Measurements from ENCODE around the gene MLIP. TPM values are rescaled to one million over a fixed set of nuclear protein-coding genes. Genes with fewer than 3 reads are reported as not detected.
"Not testable (repeated sequence)": the region's sequence is repeated elsewhere in the genome, so short reads cannot be mapped to it uniquely, and the experiment has no call there.

MLIP gene
- total and polyA plus RNA-seq, 2 donors from 2014 or later: 1.7 to 2.4 TPM

DNA sequence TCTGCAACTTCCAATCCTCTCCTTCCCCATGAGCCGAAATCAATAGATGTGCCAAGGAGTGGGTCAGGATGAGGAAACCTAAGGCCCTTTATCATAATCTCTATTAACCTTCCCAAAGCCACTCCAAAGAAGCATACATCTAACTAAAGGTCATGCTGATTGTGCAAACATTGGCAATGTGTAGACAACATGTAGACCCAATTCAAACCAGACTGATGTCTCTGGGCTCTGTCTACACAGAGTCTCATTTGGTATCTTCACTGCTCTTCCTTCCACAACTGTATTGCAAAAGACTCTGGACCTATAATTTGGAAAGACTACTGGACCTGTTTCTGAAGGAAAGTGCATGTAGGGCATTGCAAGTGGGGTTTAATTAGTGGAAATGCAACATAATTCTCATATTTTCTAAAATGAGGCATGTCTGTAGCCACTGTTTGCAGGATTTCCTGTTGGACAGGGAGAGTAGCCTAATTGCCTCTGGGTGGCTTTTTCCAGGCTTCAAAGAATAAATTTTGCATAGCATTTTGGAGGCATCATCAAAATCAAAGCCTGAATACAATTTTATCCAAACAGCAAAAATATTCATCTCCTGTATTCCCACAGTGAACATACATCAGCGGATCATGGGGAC is 35.0 kb upstream of the MLIP start:
- DNase-seq: no peak
- no peaks in the 10 kb centered on the region for H3K27me3 ChIP-seq (ENCODE audit: control insufficient read depth, insufficient read depth, low read length)
- H3K27ac ChIP-seq (ENCODE audit: low read depth in 2 of 2, low read length in 2 of 2): no peak overlapping the region
- no peaks in the 10 kb centered on the region for H3K4me1 ChIP-seq (ENCODE audit: control insufficient read depth in 2 of 3, insufficient read depth in 2 of 3, low read depth in 1 of 3, low read length in 3 of 3)
- FAIRE-seq: no peak
- intact Hi-C loops (cut with DNase I): no loop called here
- no peaks in the 10 kb centered on the region for H3K9me3 ChIP-seq (ENCODE audit: control insufficient read depth in 2 of 3, insufficient read depth in 1 of 3, low read length in 3 of 3)
- H3K4me3 ChIP-seq (ENCODE audit: low read length in 3 of 3): no peak overlapping the region
- no peaks in the 10 kb centered on the region for H3K36me3 ChIP-seq (ENCODE audit: control insufficient read depth in 2 of 3, insufficient read depth in 3 of 3, low read length in 3 of 3)
- TF ChIP-seq, protein P1, sequence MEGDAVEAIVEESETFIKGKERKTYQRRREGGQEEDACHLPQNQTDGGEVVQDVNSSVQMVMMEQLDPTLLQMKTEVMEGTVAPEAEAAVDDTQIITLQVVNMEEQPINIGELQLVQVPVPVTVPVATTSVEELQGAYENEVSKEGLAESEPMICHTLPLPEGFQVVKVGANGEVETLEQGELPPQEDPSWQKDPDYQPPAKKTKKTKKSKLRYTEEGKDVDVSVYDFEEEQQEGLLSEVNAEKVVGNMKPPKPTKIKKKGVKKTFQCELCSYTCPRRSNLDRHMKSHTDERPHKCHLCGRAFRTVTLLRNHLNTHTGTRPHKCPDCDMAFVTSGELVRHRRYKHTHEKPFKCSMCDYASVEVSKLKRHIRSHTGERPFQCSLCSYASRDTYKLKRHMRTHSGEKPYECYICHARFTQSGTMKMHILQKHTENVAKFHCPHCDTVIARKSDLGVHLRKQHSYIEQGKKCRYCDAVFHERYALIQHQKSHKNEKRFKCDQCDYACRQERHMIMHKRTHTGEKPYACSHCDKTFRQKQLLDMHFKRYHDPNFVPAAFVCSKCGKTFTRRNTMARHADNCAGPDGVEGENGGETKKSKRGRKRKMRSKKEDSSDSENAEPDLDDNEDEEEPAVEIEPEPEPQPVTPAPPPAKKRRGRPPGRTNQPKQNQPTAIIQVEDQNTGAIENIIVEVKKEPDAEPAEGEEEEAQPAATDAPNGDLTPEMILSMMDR (IDR thresholded peaks at IDR 0.05; ENCODE audit: borderline replicate concordance, extremely low read depth, insufficient read depth): no peak
- H3K9ac ChIP-seq (ENCODE audit: low read length in 3 of 3): no peak overlapping the region

DNA sequence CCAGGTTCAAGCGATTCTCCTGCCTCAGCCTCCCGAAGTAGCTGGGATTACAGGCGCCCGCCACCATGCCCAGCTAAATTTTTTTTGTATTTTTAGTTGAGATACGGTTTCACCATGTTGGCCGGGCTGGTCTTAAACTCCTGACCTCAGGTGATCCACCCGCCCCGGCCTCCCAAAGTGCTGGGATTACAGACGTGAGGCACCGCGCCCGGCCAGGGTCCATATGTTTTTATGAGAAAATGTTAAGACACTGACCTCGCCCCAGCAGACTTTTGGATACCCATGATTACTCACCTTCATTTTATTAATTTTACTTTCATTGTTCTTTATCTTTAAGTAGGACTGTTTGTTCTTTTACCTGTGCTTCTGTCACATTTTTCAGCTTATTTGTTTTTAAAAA is 29.7 kb upstream of the MLIP start:
- intact Hi-C loops (cut with DNase I); H3K27me3 ChIP-seq (ENCODE audit: control insufficient read depth, insufficient read depth, low read length); H3K27ac ChIP-seq (ENCODE audit: low read depth in 2 of 2, low read length in 2 of 2); H3K9me3 ChIP-seq (ENCODE audit: control insufficient read depth in 2 of 3, insufficient read depth in 1 of 3, low read length in 3 of 3); H3K9ac ChIP-seq (ENCODE audit: low read length in 3 of 3); FAIRE-seq; H3K4me3 ChIP-seq (ENCODE audit: low read length in 3 of 3); DNase-seq; H3K36me3 ChIP-seq (ENCODE audit: control insufficient read depth in 2 of 3, insufficient read depth in 3 of 3, low read length in 3 of 3); H3K4me1 ChIP-seq (ENCODE audit: control insufficient read depth in 2 of 3, insufficient read depth in 2 of 3, low read depth in 1 of 3, low read length in 3 of 3): not testable (repeated sequence)

DNA sequence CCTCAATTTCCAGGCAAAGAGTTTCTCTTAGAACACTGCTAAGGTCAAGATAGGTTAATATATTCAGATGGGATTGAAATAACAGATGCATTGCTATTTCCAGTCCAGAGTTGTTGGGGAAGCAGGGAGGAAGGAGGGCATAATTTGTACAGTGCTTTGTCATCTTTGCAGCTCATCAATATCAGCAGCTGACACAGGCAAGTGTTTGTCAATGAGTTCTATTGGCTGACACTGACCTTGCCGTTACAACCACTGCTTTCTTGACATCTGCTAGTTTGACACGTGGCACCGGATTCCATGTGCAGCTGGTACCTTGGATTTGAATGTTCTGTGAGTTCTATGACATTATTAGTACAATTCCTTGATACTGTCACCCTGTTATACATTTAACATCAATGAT is 28.0 kb upstream of the MLIP start:
- H3K36me3 ChIP-seq (ENCODE audit: control insufficient read depth in 2 of 3, insufficient read depth in 3 of 3, low read length in 3 of 3): no peaks in the 10 kb centered on the region
- H3K4me1 ChIP-seq (ENCODE audit: control insufficient read depth in 2 of 3, insufficient read depth in 2 of 3, low read depth in 1 of 3, low read length in 3 of 3): no peaks in the 10 kb centered on the region
- FAIRE-seq: no peak
- H3K4me3 ChIP-seq (ENCODE audit: low read length in 3 of 3): no peak overlapping the region
- intact Hi-C loops (cut with DNase I): no loop called here
- no peak for DNase-seq
- no peaks in the 10 kb centered on the region for H3K9me3 ChIP-seq (ENCODE audit: control insufficient read depth in 2 of 3, insufficient read depth in 1 of 3, low read length in 3 of 3)
- TF ChIP-seq, protein P1 (IDR thresholded peaks at IDR 0.05; ENCODE audit: borderline replicate concordance, extremely low read depth, insufficient read depth): no peak
- H3K27me3 ChIP-seq (ENCODE audit: control insufficient read depth, insufficient read depth, low read length): no peaks in the 10 kb centered on the region
- no peak overlapping the region for H3K9ac ChIP-seq (ENCODE audit: low read length in 3 of 3)
- no peak overlapping the region for H3K27ac ChIP-seq (ENCODE audit: low read depth in 2 of 2, low read length in 2 of 2)

DNA sequence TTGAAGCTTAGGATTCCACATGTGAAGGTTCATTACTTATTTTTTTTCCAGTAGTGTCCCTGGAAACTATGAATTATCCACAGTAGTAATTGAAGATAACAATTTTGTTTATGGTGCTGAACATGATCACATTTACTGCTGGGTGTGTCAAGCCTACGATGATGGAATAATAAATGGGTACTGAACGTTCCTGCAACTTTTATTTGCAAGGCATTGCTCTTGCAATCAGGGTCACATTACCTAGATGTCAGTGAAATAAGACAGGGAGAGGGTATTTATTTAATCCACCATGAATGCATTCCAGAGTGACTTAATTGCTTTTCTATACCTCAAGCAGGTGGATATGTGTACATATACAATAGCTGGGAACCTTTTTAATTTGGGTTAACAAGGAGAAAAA is 27.0 kb upstream of the MLIP start:
- FAIRE-seq: no peak
- Histone ChIP-seq H3K9me3 (ENCODE audit: control insufficient read depth in 2 of 3, insufficient read depth in 1 of 3, low read length in 3 of 3) (no peaks in the 10 kb centered on the region), H3K4me3 (ENCODE audit: low read length in 3 of 3) (no peak overlapping the region), H3K27ac (ENCODE audit: low read depth in 2 of 2, low read length in 2 of 2) (no peak overlapping the region), H3K27me3 (ENCODE audit: control insufficient read depth, insufficient read depth, low read length) (no peaks in the 10 kb centered on the region), H3K4me1 (ENCODE audit: control insufficient read depth in 2 of 3, insufficient read depth in 2 of 3, low read depth in 1 of 3, low read length in 3 of 3) (no peaks in the 10 kb centered on the region), H3K9ac (ENCODE audit: low read length in 3 of 3) (no peak overlapping the region), H3K36me3 (ENCODE audit: control insufficient read depth in 2 of 3, insufficient read depth in 3 of 3, low read length in 3 of 3) (no peaks in the 10 kb centered on the region)
- no peak for DNase-seq
- TF ChIP-seq, protein P1 (IDR thresholded peaks at IDR 0.05; ENCODE audit: borderline replicate concordance, extremely low read depth, insufficient read depth): no peak
- intact Hi-C loops (cut with DNase I): no loop called here

All from kidney (tissue), 14 donors.